Measurements from ENCODE around the gene CAPG. TPM values are rescaled to one million over a fixed set of nuclear protein-coding genes. Genes with fewer than 3 reads are reported as not detected.

Gene CAPG
- total and polyA plus RNA-seq, 2 donors from 2014 or later, result 361 to 377 TPM

GRCh38 chr2:85380048-85380447 lies 30.1 kb downstream of the CAPG start:
- peaks cover 2 to 9% (median 7%) of the 10 kb centered on the region in 3 donors for H3K36me3 ChIP-seq (ENCODE audit: control insufficient read depth in 2 of 3, insufficient read depth in 3 of 3, low read length in 3 of 3)
- FAIRE-seq, result no peak

DNA sequence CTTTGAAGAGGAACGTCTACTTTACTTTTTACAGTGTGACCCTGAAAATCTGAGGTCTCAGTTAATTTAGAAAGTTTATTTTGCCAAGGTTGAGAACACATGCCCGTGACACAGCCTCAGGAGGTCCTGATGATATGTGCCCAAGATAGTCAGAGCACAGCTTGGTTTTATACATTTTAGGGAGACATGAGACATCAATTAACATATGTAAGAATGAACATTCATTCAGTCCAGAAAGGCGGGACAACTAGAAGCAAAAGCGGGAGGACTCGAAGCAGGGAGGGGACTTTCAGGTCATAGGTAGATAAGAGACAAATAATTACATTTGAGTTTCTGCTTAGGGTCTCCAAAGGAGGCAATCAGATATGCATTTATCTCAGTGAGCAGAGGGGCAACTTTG lies 31.9 kb downstream of the CAPG start:
- no peaks in the 10 kb centered on the region for H3K4me1 ChIP-seq (ENCODE audit: control insufficient read depth in 2 of 3, insufficient read depth in 2 of 3, low read depth in 1 of 3, low read length in 3 of 3)
- DNase-seq (no peak), FAIRE-seq (no peak)
- no peak overlapping the region for H3K9ac ChIP-seq (ENCODE audit: low read length in 3 of 3)
- peaks cover 2 to 9% (median 7%) of the 10 kb centered on the region in 3 donors for H3K36me3 ChIP-seq (ENCODE audit: control insufficient read depth in 2 of 3, insufficient read depth in 3 of 3, low read length in 3 of 3)
- H3K4me3 ChIP-seq (ENCODE audit: low read length in 3 of 3), result no peak overlapping the region
- H3K27me3 ChIP-seq (ENCODE audit: control insufficient read depth, insufficient read depth, low read length), result no peaks in the 10 kb centered on the region
- H3K9me3 ChIP-seq (ENCODE audit: control insufficient read depth in 2 of 3, insufficient read depth in 1 of 3, low read length in 3 of 3), result peaks cover 0 to 3% (median 0%) of the 10 kb centered on the region in 3 donors
- TF ChIP-seq, protein P1, sequence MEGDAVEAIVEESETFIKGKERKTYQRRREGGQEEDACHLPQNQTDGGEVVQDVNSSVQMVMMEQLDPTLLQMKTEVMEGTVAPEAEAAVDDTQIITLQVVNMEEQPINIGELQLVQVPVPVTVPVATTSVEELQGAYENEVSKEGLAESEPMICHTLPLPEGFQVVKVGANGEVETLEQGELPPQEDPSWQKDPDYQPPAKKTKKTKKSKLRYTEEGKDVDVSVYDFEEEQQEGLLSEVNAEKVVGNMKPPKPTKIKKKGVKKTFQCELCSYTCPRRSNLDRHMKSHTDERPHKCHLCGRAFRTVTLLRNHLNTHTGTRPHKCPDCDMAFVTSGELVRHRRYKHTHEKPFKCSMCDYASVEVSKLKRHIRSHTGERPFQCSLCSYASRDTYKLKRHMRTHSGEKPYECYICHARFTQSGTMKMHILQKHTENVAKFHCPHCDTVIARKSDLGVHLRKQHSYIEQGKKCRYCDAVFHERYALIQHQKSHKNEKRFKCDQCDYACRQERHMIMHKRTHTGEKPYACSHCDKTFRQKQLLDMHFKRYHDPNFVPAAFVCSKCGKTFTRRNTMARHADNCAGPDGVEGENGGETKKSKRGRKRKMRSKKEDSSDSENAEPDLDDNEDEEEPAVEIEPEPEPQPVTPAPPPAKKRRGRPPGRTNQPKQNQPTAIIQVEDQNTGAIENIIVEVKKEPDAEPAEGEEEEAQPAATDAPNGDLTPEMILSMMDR (IDR thresholded peaks at IDR 0.05; ENCODE audit: borderline replicate concordance, extremely low read depth, insufficient read depth), result no peak
- intact Hi-C loops (cut with DNase I), result no loop called here
- H3K27ac ChIP-seq (ENCODE audit: low read depth in 2 of 2, low read length in 2 of 2), result no peak overlapping the region

More at GRCh38 chr2:85380048-85380447, 30.1 kb downstream of the CAPG start:
- TF ChIP-seq, protein P1 (IDR thresholded peaks at IDR 0.05; ENCODE audit: borderline replicate concordance, extremely low read depth, insufficient read depth), result no peak
- peaks cover 0 to 3% (median 0%) of the 10 kb centered on the region in 3 donors for H3K9me3 ChIP-seq (ENCODE audit: control insufficient read depth in 2 of 3, insufficient read depth in 1 of 3, low read length in 3 of 3)
- no peak overlapping the region for H3K9ac ChIP-seq (ENCODE audit: low read length in 3 of 3)
- H3K27me3 ChIP-seq (ENCODE audit: control insufficient read depth, insufficient read depth, low read length), result no peaks in the 10 kb centered on the region
- H3K4me1 ChIP-seq (ENCODE audit: control insufficient read depth in 2 of 3, insufficient read depth in 2 of 3, low read depth in 1 of 3, low read length in 3 of 3), result no peaks in the 10 kb centered on the region
- intact Hi-C loops (cut with DNase I), result no loop called here
- H3K27ac ChIP-seq (ENCODE audit: low read depth in 2 of 2, low read length in 2 of 2), result no peak overlapping the region
- no peak overlapping the region for H3K4me3 ChIP-seq (ENCODE audit: low read length in 3 of 3)
- no peak for DNase-seq

- DNase-seq (peak in 3 of 5 donors; percentile 43 to 48 (median 44)), FAIRE-seq (no peak)
- TF ChIP-seq, protein P1 (IDR thresholded peaks at IDR 0.05; ENCODE audit: borderline replicate concordance, extremely low read depth, insufficient read depth), result no peak
- Histone ChIP-seq H3K9ac (ENCODE audit: low read length in 3 of 3) (no peak overlapping the region), H3K27ac (ENCODE audit: low read depth in 2 of 2, low read length in 2 of 2) (no peak overlapping the region), H3K36me3 (ENCODE audit: control insufficient read depth in 2 of 3, insufficient read depth in 3 of 3, low read length in 3 of 3) (peaks cover 2 to 9% (median 7%) of the 10 kb centered on the region in 3 donors), H3K9me3 (ENCODE audit: control insufficient read depth in 2 of 3, insufficient read depth in 1 of 3, low read length in 3 of 3) (peaks cover 0 to 3% (median 0%) of the 10 kb centered on the region in 3 donors), H3K4me1 (ENCODE audit: control insufficient read depth in 2 of 3, insufficient read depth in 2 of 3, low read depth in 1 of 3, low read length in 3 of 3) (no peaks in the 10 kb centered on the region), H3K27me3 (ENCODE audit: control insufficient read depth, insufficient read depth, low read length) (no peaks in the 10 kb centered on the region), H3K4me3 (ENCODE audit: low read length in 3 of 3) (no peak overlapping the region)
- intact Hi-C loops (cut with DNase I), result no loop called here
Observed at GRCh38 chr2:85377083-85377482, 33.1 kb downstream of the CAPG start.
